AG04449 (cell line): ENCODE measurements around the gene TFDP2.

ENCODE experiments used
- CTCF ChIA-PET: fragments of 350-600 bp; formaldehyde crosslinking; extraction: SDS; loops from one replicate; lab custom pipeline; 2021; ENCODE audit warnings: antibody characterized with exemption; lab: Yijun Ruan, JAX
- POLR2A ChIA-PET: fragments of 400-600, 350-600 bp; formaldehyde crosslinking; extraction: SDS; loops from one replicate; lab custom pipeline; 2020; ENCODE audit warnings: antibody characterized with exemption, inconsistent platforms; lab: Yijun Ruan, JAX
- DNase-seq: peaks from one replicate; pipeline ENCODE4 v3.0.0-alpha.2; 2010; ENCODE audit warnings: low read depth, low spot score
- H3K4me3 ChIP-seq: 2 replicates; pipeline ENCODE4 v1.5.1; 2011; ENCODE audit warnings: low read depth, mild to moderate bottlenecking, control low read depth, low read length
- TF ChIP-seq, protein P1 (sequence below): IDR thresholded peaks from one replicate; pipeline ENCODE4 v1.5.1; 2011; ENCODE audit warnings: mild to moderate bottlenecking, moderate library complexity, low read length, control low read depth, inconsistent platforms; ENCODE audit not compliant: insufficient read depth; ENCODE audit errors: missing control alignments

The TFDP2 gene

GRCh38 chr3:142027735-142028134 lies 121.6 kb downstream of the TFDP2 start:
- ChIA-PET CTCF (no interaction called here), POLR2A (no interaction called here)
- peak overlapping the region; percentile 59 for H3K4me3 ChIP-seq
- TF ChIP-seq, protein P1, sequence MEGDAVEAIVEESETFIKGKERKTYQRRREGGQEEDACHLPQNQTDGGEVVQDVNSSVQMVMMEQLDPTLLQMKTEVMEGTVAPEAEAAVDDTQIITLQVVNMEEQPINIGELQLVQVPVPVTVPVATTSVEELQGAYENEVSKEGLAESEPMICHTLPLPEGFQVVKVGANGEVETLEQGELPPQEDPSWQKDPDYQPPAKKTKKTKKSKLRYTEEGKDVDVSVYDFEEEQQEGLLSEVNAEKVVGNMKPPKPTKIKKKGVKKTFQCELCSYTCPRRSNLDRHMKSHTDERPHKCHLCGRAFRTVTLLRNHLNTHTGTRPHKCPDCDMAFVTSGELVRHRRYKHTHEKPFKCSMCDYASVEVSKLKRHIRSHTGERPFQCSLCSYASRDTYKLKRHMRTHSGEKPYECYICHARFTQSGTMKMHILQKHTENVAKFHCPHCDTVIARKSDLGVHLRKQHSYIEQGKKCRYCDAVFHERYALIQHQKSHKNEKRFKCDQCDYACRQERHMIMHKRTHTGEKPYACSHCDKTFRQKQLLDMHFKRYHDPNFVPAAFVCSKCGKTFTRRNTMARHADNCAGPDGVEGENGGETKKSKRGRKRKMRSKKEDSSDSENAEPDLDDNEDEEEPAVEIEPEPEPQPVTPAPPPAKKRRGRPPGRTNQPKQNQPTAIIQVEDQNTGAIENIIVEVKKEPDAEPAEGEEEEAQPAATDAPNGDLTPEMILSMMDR = no peak
- no peak for DNase-seq

DNA sequence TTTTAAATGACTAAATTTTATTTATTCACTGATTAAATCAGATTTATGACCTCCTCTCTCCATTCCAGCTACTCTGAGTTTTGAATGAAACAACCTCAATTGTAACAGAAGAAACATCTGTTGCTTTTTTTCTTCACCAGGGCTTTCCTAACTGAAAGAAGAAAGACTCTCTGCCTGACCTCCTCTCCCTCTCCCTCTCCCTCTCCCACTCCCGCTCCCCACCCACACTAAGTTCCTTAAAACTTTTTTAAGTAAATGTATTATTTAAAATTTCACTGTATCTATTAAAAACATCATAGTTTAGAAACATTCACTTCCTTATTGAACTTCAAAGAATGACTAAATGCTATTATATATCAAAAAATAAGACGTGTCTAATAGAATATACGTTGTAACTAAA lies 122.0 kb downstream of the TFDP2 start:
- CTCF ChIA-PET = interaction anchor here (2.0 kb wide), 1 partner anchor 10 kb away, joined by 5 read pairs; no protein-coding TSS in a partner anchor
- POLR2A ChIA-PET = no interaction called here
- H3K4me3 ChIP-seq = peak overlapping the region; percentile 59
- DNase-seq = no peak
- TF ChIP-seq, protein P1 = no peak

DNA sequence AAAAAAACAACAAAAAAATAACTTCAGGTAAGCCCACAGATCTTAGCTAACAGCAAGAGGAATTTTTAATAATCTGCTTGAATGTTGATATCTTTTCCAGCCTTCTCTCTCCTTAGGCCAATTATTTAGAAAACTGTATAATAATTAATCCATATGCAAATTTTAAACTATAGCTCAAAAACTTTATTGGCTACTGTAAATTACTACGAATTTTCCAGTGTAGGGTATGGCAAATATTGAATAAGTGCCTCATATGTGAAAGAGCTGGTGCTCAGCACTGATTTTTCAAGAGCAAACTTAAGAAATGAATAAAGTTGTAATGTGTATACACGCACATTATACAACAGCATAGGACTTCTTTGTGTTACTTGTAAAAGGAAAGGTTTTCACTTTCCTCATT lies 123.0 kb downstream of the TFDP2 start:
- TF ChIP-seq, protein P1 = no peak
- H3K4me3 ChIP-seq = no peak overlapping the region
- POLR2A ChIA-PET = no interaction called here
- no peak for DNase-seq
- CTCF ChIA-PET = interaction anchor here (2.0 kb wide), 1 partner anchor 9 kb away, joined by 5 read pairs; no protein-coding TSS in a partner anchor

GRCh38 chr3:142022381-142022780 lies 127.0 kb downstream of the TFDP2 start:
- no peak overlapping the region for H3K4me3 ChIP-seq

DNA sequence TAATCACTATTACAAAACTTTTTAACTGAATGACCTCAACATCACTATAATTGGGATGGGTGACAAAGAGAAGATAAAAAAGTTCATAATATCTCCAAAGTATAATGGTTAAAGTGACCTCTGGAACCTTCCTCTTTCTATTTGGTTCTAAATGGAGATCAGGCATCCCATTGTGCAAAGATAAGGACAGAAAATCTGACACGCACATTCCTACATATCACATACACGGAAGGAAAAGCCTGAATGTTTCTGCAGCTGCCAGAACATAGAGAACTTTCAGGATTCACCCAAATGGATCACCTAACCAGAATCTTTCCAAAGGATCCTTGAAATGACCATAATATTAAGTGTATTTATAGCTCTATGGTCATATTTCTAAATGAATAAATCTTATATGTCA lies 128.2 kb downstream of the TFDP2 start:
- ChIA-PET CTCF (interaction anchor here (1.3 kb wide), 1 partner anchor 259 kb away, joined by 3 read pairs; no protein-coding TSS in a partner anchor), POLR2A (no interaction called here)
- TF ChIP-seq, protein P1 = no peak
- H3K4me3 ChIP-seq = no peak overlapping the region
- no peak for DNase-seq

More at GRCh38 chr3:142022381-142022780, 127.0 kb downstream of the TFDP2 start:
- ChIA-PET CTCF (interaction anchor here (1.0 kb wide), 1 partner anchor 9 kb away, joined by 3 read pairs; no protein-coding TSS in a partner anchor), POLR2A (no interaction called here)
- TF ChIP-seq, protein P1 = no peak
- DNase-seq = no peak

DNA sequence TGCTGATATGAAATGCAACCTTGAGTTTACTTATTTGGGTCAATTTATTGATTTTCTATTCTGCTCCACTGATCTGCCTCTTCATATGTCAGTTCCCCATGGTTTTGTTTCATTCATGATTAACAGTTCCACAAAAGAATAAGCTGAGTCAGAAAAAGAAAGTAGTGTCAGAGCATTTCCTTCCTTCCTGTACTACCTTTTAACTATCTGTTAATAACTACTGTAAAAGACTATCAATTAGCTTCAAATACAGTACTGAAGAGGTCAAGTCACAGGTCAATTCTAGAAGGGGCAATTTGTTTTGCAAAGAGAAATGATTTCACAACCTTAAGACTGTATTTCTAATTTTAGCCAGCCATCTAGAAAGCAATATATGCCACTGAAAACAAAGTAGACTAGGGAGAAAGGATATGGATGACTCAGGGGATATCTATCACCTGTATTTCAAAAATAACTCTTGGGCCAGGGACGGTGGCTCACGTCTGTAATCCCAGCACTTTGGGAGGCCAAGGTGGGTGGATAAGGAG lies 129.5 kb downstream of the TFDP2 start:
- no peak overlapping the region for H3K4me3 ChIP-seq
- POLR2A ChIA-PET = no interaction called here
- CTCF ChIA-PET = no interaction called here
- DNase-seq = no peak
- TF ChIP-seq, protein P1 = no peak
